Suppressor macrophage treated with lipopolysaccharide for 1 hour (primary cell): ENCODE results near the gene CDCP2.

ENCODE experiments used
- DNase-seq, 3 donors: peaks; one replicate each; pipeline ENCODE4 v3.0.0-alpha.2; 2020 to 2022

CDCP2 gene

DNA sequence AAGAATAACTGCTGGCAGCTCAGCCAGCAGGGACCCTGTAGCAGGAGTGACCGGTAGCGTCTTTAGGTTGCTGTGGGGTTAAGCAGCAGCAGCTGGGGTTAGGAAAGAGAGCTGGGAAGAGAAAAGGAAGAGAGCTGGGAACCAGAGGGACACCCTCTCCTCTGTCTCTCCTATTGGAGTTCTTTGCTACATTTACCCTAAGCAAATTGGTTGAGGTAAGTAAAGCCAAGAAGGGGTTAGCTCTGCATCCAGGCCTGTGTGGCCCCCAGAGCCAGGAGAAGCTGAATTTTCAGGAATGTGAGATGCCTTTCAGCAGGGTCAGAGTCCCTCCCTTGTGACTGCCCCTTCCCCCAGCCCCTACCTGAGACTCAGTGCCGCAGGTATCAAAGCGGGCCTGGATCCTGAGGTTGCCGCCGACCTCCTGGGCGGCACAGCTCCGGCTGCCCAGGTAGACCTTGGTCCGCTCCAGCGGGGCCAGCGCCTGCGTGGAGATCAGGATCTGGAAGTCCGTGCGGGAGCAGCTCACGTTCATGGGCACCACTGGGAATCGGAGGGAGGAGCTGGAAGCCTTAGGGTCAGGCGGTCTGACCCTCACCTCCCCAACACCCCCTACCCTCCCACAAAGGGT lies 16.4 kb downstream of the CDCP2 start:
- DNase-seq = no peak

DNA sequence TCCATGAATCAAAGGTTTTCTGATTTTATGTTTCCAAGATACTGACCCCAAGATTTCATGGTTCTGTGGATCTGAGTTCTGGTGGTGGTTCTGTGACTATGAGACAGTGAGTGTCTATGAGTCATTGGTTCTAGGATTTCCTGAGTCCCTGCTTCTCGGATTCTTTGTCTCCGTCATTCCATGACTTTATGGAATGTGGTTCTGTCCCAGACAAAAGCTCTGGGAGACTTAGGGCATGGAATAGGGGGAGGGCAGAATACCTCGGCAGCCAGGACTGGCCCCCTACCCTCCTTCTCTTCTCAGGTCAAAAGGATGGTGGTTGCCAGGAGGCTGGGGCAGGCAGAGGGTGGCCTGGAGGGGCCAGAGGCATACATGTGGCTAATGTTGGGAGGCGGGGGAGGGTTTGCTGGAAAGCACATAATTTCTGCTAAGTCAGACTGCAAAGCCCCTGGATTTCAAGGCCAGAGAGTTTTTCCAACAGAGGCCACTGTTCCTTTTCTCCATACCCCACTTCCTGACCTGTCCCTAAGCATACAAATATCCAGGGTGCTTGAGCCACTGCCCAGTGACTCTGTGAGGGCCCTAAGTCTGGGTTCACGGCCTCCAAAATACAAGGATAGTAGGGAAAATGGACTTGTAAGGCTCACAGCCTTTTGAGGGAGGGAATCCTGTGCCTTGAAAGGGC lies 17.2 kb downstream of the CDCP2 start:
- DNase-seq = no peak

DNA sequence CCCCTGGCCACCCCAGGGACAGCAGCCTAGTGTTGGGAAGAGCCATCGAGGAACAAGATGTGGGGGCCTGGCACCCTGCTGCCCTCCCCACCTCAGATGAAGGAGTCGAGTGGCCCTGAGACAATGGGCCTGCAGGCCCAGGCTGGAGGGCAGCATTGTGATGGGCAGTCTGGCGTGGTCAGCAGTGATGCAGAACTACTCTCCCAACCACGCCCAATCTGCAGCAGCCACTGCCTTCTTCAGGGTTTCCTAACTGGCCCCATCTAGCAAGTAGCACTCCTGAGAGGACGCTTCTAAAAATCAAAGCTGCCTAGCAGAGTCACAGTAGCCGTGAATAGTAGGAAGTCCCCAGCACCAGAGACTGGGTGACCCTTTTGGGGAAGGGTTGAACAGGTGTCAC lies 18.5 kb downstream of the CDCP2 start:
- no peak for DNase-seq

DNA sequence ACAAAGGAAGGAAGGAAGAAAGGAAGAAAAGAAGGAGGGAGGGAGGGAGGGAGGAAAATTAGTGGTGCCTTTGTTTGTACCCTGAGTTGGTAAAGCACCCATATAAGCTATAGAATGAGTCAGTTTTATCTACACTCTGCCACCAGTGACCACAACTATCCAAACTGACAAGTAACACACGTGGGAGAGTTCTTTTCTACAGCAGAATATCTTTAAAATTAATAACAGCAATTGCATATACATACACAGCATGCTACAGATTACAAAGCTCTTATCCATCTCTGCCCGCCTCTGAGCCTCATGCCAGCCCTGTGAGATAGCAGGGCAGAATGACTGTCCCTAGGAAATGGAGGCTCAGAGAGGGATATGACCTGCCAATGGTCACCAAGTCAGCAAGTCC lies 20.3 kb downstream of the CDCP2 start:
- no peak for DNase-seq

DNA sequence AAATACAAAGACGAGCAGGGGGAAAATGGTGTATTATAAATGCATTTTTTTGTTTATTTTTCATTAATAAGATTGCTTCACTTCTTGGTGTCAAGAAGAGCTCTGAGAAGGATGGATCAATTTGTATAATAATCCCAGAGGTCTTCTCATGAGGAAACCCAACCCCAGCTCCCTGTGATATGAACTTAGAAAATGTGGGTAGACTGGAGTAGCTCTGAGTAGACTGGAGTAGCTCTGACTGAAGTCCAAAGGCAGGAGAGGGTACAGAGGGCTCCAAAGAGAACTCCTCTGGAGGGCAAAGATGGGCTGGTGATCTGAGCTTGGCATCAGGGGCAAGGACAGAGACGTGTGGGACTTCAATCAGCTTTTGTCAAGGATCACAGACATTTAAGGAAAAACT lies 21.4 kb downstream of the CDCP2 start:
- DNase-seq = no peak

DNA sequence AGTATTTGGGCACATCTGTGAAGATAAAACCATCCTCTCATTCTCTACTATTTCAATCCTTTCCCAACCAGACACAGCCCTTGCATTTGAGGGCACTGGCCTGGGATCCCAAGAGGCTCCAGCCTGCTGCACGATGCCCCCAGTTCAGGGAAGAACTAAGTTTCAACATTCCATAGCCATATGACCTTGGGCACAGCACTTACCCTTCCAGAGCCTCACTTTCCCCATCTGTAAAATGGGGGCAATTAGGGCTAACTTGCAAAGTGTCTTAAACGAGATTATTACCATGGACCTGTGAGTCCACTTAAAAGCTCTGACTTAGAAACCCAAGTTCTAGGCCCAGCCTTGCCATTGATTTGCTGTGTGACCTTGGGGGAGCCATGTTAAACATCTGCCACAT lies 22.9 kb downstream of the CDCP2 start:
- DNase-seq = no peak

DNA sequence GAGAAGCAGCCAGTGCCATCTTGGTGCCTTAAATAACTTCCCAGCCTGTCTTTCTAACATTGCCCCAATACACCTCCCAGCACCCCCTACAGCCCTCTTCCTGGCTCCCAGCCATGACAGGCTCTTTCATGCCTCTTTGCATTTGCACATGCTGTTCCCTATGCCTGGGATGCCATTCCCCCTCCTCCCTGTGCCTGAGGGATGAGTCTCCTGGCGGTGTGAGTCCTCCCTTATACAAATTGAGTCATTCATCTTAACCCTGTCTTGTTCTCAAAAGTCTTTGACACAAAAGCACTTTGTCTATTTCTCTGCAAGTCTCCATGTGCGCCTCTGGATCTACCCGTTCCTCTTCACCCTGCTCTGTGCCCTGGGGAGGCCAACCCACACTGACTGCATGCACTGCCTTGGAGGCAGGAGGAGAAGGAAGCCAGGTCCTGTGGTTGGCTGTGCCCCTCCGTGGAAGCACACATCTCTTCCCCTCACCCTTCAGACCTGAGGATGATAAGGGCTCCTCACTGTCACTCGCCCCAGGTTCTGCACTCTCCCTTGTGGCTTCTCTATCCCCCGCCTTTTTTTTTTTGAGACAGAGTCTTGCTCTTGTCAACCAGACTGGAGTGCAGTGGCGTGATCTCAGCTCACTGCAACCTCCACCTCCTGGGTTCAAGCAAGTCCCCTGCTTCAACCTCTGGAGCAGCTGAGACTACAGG lies 25.1 kb downstream of the CDCP2 start:
- no peak for DNase-seq

DNA sequence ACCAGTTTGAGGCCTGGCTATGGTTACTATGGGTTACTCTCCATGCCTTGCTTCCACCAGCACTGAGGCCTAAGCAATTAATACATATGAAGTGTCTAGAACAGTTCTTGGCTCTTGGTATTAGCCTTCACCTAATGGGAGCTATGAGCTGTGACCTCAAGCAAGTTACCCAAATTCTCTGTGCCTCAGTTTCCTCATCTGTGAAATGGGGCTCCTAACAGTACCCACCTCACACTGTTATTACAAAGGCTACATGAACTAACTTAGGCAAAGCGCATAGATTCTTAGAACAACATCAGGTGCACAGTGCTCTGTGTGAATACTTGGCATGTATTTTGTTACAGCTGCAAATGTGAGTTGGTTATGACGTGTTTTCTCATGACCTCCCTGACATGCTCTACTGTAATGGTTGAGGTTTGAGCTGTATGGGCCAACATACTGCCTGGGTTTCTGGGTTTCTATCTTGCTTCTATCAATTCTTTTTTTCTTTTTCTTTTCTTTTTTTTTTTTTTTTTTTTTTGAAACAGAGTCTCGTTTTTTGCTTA lies 26.5 kb downstream of the CDCP2 start:
- no peak for DNase-seq

DNA sequence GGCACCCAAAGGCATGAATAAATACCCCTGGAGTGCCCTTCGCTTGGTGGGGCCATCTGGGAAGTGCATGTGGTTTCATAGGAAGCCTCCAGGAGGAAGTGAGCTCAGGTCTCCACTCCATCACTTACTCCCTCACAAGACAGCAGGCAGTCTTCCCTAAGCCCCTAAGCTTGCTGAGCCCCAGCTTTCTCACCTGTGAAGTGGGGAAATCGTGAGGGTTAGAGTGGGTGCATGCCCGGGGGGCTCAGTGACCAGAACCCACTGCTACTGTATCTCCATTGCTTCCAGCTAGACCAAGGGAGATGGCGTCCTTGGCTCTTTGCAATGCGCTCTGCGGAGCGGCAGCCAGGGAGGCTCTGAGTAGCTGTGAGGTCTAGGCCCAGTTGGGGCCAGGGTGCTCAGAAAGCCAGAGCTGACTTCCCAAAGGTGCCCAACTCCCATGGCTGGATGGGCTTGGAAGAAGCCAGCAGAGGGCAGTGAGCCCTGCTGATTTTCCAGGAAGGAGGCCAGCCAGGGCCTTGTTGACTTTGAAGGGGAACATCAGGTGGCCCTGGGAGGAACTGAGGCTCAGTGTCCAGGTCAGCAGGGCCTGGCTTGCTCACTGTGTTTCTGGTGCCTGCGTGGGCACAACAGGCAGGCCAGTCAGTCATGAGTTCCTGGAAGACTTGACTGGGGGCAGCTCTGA lies 27.3 kb downstream of the CDCP2 start:
- DNase-seq = peak; percentile 18 to 51 (median 32)

DNA sequence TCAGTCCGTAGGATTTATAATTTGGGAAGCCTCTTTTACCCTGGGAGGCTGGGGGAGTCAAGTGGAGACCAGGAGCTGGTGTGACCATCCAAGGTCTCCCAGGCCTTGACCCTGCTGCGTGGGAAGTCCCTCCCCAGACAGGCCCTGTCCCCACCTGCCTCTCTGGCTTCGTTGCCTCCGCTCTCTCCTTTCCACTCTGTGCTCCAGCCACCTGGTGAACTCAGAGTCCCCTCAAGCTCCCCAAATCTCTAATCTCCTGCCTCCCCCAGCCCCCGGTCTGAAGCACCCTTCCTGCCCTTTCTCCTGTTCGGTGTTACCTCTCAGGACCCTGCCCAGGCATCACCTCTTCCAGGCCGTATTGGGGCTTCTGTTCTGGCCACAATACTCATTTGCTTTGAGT lies 27.9 kb downstream of the CDCP2 start:
- DNase-seq = no peak

DNA sequence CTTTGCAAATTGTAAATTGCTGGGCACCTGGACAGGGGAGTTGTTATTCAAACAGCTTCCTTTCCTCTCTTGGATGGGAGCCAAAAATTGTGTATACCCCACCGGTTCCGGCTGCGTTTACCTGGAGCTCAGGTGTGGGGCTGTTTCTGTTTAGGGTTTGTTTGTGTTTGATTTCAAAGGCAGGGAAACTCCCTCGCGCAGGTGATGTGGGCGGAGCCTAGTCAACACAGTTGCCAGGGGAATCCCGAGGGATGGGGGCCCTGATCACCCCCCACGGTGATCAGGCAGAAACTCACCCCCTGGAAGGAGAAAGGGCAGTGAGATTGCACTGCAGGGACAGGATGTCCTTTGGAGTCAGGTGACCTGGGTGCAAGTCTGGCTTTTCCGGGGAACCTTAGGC lies 28.3 kb downstream of the CDCP2 start:
- peak in 1 of 3 donors; percentile 3 for DNase-seq

DNA sequence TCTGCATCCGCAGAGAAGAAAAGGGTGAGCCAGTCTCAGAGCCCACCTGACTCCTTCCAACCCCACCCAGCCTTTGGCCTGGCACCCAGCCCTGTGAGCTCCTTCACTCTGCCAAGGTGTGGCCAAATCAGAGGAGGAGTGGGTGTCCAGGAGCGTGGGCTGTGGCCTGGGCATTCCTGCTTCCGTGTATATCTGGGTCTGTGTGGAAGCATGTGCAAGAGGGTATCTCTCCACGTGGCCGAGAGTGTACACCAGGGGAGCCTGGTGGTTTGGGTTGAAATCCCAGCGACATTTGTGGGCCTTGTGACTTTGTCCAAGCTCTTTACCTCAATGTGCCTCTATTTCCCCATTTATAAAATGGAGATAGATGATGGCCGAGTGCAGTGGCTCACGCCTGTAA lies 29.8 kb downstream of the CDCP2 start:
- DNase-seq = no peak

DNA sequence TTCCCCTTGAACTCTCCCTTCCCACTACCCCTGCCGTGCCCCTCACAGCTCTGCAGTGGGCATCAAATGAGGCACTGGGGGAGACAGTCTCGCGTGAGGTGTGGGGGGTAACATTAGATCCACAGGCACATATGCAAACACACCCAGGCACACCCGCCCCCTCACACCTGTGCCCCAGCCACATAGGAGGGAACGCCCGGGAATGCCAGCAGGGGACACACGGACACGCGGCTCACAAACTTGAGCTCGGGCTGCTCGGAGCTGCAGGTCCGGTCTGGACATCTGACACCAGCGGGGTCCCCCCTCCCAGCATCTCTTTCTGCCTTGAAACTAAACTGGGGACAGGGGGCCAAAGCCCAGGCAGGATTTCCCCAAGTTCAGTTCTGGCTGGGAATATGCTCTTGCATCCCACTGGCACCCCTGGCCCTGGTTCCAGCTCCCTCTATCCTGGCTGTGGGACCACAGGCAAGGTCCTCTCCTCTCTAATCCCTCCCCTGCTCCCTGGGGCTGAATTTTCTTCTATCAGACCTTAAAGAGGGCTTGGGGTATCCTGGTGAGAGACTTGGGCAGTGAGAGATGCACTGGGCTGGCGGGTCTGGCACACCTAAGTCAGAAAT lies 30.6 kb downstream of the CDCP2 start:
- DNase-seq = no peak

DNA sequence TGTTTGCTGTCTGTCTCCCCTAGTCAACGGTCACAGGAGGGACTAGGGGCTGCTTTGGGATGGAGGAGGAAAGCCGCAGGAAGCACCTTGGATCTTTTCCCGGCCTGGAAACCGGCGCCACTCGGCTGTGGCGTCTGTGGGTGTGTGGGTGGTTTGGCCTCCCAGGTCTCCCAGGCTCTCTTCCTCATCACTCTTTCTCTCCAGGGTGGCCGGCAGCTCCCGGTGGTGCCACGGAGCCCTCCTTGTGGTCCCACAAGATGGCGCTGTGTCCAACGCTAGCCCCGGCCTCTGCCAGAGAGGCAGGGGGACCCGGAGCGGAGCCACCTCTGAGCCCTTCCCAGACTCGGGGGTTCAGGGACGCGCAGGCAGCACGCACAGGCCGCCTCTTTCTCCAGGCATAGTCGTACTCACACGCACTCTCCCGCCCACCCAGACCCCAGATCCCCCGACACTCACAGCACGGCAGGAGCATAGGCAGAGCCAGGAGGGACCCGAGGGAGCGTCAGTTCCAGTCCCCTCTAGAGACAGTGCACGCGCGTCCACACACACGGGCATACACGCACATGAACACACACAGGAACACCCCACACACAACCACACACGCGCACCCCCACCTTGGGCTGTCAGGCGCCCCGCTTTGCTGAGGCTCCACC lies 31.2 kb downstream of the CDCP2 start:
- DNase-seq = peak; percentile 63 to 81 (median 70)

DNA sequence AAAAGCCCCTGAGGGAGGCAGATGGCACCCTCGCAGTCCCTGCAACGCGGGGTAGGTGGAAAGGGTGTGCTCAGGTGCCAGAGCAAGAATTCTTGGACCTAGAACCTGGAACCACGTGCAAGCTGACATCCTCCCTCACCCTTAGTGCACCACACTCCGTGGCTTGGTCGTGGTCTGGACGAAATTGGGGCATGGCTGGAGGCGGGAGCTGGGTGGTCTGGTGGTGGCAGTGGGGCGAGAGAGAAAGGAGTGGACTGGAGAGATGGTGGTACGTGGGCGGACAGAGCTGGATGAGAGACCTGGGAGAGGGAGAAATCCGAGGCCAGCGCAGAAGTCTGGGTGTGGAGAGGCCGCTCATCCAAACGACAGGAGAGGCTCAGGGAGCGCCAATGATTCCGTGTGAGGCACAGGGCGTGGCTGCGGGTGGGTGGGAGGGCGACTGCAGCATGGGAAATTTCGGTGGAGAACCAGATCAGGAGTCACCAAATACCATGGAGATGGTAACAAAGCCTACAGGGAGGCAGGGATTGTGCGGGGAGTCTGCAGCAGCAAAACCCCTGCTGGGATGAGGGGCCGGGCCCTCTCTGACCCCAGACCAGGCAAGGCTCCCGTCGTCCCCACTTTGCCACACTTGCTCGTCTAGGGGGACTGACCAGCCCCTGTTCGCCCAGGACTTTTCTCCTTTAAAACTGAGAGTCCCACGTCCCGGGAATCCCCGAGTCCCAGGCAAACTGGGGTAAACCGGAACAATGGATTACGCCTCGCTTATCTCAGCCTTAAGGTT lies 31.9 kb downstream of the CDCP2 start:
- DNase-seq = peak in 1 of 3 donors; percentile 26

DNA sequence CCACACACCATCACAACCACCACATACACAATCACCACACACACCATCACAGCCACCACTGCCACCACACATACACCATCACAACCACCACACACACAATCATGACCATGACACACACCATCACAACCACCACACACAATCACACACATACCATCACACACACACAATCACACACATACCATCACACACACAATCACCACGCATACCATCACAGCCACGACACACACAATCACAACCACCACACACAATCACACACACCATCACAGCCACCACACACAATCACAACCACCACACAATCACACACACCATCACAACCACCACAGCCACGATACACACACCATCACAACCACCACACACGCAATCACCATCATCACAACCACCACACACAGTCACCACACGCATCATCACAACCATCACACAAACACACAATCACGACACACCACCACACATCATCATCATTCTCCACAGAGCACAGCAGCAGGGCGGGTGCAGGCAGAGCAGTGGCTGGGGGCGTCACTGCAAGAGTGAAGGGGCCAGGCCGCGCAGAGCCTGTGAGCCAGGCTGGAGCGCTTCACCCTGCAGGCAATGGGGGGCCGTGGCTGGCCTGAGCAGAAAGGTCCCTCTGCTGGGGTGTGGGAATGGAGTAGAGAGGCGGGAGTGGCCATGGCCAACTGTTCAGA lies 32.6 kb downstream of the CDCP2 start:
- DNase-seq = no peak

DNA sequence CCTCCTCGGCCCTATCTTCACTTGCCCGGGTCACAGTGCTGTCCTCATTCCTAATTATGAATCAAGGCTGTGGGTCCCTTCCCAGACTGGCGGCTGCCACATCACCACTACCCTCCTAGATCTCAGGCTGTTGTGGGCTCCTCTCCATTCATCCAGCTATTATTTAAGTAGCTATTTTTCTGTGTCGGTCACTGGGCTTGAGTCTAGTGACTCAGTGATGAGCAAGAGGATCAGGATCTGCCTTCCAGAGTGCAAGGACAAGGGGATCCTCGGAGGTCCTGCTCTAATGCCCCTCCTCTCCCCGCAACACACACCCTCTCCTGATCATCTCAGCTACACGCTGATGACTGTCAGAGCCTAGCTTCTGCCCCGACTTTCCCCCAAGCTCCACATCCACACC lies 34.1 kb downstream of the CDCP2 start:
- DNase-seq = no peak

DNA sequence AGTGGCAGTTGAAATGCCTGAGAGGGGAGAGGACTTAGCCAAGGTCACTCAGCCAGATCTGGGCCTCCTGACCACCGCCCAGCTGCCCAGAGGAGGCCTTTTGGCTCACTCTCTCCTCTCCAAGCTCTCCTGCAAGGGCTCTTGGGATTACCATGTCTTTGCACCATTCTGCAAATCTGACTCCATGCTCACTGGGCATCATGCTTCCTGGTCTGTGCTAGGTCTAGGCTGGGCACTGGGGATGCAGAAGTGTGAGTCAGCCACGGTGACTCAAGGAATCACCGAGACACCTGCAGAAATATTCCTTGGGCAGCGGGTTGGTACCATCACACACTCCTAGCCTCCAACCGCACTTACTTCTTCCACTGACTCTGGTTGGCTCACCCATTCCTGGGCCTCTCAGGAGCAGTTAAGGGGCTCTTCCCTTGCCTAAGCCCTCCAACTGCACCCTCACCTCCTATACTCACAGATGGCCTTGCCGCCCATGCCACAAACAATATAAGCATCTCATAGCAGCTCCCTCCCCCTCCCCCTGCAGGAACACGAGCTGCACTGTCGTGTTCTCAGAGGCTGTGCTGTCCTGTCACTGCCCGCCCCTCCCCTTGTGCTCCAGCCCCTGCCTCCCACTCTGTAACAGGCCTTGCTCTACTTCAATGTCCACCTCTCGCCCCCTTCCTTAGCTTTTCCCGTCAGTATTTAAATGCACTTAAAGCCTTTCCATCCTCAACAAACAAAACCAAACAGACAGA lies 34.8 kb downstream of the CDCP2 start:
- no peak for DNase-seq

DNA sequence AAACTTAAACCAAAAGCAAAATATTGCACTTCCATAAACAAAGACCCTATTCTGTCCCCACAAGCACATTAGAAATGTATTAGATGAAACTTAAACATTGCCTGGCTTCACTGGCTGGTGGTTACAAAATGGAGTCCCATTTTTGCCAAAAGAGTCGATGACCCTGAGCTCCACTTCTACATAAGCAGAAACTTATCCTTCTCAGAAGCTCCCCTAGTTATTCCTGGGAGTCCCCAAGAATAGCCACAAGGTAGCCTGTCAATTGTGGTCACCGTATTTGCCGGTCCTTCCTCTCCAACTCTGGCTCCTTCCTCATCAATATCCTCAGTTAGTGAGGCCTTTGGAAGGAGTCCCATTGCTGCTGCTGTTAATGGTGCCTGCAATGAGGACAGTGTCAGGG lies 37.3 kb downstream of the CDCP2 start:
- no peak for DNase-seq

DNA sequence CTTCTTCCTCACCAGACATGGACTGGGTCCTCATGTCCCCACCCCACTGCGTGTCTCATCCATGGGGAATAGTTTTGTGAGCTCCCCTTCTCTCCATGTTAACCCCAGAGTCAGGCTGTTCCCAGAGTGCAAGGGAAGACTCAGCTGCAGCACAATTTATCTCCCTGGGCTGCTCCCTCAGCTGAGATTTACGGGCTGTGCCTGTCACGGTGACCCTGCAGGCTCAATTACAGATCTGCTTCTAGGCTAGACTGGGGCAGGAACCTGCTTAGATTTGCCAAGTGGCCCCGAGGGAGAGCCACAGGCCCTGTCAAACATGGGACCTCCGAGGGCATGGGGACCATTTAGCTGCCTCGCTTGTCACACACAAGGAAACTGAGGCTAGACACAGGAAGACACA lies 37.8 kb downstream of the CDCP2 start:
- no peak for DNase-seq
